ENCODE measurements around the gene DAP.
A peak's percentile ranks its signal among the peaks of the same experiment; 100 is the strongest.

DAP gene

GRCh38 chr5:10688651-10689171 lies 72.3 kb downstream of the DAP start:
- DNase-seq, result peak; percentile 29

GRCh38 chr5:10686890-10687289 lies 74.1 kb downstream of the DAP start:
- DNase-seq, result no peak

DNA sequence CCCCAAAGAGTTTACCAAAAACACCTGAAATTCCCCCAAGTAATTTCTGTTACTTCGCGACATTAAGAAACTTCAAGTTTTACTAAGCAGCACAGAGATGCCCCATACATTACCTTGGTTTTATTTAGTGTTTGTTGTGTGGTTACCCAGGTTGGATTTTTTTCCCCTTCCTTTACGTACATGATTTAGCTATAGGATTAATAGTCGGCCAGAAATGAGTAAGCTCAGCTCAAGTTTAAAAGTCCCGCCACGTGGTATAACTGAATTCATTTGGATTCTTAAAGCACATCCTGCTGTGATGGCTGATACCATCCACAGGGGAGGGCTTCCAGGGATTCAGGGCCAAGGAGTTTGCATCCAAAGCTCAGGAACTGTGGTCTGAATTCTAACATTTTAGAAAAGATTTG lies 75.9 kb downstream of the DAP start:
- DNase-seq, result no peak

GRCh38 chr5:10684303-10685086 lies 76.5 kb downstream of the DAP start:
- no peak for DNase-seq

- DNase-seq, result no peak
These were observed 78.1 kb downstream of the DAP start for GRCh38 chr5:10682801-10683525.

GRCh38 chr5:10681731-10682679 lies 79.0 kb downstream of the DAP start:
- peak; percentile 22 for DNase-seq

DNA sequence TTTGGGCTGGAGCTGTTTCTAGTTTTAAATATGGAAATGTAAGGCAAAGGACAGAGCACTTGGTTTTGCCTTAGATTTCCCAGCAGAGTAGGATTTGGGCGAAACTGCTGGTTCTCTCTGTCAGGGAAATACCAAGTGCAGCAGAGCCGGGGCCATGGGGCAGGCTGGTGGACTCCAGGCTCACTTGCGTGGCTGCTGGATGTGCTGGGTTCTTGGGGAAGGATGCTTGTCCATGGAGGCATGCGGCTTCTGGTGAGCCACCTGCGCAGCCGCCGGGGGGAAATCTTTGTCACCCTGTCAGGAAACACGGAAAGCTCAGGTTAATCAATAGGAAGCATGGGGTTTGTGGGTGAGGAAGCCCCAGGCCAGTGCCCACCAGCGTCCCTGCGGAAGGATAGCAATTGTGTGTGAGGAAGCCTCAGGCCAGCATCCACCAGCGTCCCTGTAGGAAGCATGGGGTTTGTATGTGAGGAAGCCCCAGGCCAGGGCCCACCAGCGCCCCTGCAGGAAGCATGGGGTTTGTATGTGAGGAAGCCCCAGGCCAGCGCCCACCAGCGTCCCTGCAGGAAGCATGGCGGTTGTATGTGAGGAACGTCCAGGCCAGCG lies 80.1 kb downstream of the DAP start:
- DNase-seq, result peak; percentile 17

DNA sequence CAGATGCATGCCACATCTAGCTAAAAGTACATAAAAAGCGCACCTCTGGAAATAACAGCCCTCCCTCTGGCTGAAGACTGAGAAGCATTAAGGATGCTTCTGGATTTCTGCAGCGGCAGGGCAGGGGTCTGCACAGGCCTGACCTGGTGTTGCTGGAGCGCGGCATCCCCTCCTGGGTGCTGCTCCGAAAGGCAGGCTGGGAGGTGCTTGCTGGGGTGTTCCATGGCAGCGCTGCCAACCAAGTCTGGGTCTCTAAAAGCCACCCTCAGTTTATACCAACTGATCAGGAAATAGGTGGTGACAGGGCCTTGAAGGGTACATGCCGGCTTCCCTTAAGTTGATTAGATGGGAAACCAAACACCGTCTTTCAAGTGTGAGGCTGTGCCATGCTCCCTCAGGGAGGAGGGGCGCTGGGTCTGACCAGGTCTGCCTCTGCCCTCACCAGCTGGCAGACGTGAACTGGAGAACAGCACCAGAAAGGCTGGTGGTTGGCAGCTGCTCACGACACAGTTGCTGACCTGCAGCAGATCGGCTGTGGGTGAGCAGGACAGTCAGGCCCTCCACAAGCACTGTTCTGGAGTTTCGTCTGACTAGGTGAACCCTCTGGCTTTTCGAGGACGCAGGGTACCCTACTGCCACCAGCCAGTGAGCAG lies 81.6 kb downstream of the DAP start:
- peak; percentile 15 for DNase-seq

- DNase-seq, result no peak
These were observed 82.8 kb downstream of the DAP start for GRCh38 chr5:10678244-10678643.

DNA sequence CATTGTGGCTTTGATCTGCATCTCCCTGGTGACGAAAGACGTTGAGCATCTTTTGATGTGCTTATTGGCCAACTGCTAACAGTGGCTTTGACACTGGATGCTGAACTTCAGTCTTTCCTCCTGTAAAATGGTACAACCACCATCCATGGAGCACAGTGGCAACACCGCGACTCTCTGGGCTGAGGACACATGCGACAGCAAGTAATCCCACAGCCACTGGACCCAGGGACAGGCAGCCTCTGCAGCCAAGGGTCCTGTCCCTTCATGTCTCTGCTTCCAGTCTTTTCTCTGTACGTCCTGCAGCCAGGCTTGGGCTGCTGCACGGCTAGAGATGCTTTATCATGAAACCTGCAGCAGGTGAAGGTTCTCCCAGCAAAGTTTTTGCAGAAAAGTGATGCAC lies 83.5 kb downstream of the DAP start:
- DNase-seq, result no peak

- no peak for DNase-seq
These were observed 84.1 kb downstream of the DAP start for GRCh38 chr5:10676946-10677345.

- DNase-seq, result peak; percentile 32
These were observed 84.8 kb downstream of the DAP start for GRCh38 chr5:10676224-10676623.

DNA sequence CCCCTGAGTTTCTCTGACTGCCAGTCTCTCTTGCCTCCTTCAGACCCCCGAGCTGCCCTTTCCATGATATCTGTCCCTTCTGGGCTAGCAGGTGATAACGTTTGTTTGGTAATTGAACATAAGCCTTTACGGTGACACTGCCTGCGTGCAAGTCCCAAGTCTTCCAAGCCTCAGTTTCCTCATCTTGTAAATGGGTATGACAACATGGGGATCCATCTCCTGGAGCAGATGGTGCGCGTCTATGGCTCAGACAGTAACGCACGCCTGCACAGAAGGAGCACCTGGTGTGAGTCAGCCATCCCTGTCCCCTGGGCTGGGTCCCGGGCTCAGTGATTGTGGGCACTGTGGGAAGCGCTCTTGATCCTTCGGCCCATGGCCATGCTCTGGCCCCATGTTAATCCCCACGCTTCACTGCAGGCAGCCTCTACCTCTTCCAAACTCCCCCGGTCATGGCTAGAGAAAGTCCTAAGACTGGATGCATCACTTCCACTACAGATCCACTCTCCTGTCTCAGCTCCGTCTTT lies 85.8 kb downstream of the DAP start:
- peak; percentile 13 for DNase-seq

GRCh38 chr5:10674582-10674981 lies 86.5 kb downstream of the DAP start:
- no peak for DNase-seq

- no peak for DNase-seq
These were observed 86.9 kb downstream of the DAP start for GRCh38 chr5:10674096-10674495.

GRCh38 chr5:10673407-10673806 lies 87.6 kb downstream of the DAP start:
- peak; percentile 19 for DNase-seq

DNA sequence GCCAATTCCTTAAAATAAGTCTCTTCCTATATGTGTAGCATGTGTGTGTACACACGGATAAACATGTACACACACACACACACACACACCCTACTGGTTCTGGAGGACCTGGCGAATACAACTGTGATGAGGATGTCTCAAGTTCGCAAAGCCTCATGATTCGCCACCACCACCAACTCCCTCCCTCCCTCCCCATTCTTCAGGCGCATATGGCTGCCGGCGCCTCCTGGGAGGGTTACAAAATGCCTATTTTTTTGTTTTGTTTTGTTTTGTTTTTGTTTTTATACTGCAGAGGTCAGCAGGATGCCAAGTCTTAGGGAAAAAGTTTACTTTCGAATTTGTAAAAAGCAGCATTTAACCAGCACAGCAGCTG lies 88.0 kb downstream of the DAP start:
- peak; percentile 12 for DNase-seq

DNA sequence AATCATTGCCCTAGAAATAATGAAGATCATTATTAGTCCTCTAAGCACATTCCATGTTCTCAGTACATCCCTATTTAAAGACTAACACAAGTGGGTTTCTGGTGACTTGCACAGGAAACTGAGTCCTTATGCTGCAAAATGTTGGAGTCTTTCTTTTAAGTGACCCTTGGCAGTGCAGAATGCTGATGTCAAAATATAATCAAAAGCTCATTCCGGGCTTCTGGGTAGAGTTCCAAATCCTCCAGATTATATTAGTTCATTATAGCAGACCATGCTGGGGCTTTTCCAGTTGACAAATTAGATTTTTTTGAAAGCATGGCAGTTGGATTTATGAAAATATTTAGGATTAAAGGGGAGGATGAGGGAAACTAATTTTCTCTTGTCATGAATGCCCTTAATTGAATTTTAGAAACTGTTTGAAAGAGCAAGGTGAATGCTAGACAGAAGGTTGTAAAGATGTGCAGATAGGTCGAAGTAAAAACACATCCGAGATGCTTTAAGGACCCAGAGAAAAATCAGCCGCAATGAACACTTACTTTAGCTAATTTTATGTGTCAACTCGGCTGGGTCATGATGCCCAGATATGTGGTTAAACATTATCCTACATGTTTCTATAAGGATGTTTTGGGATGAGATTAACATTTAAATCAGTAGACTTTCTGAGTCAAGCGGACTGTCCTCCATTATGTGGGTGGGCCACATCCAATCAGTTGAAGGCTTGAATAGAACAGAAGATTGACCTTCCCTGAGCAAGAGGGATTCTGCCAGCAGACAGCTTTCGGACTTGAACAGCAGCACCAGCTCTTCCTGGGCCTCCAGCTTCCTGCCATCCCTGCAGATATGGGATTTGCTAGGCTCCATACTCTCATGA lies 88.7 kb downstream of the DAP start:
- no peak for DNase-seq

- DNase-seq, result no peak
These were observed 89.7 kb downstream of the DAP start for GRCh38 chr5:10671041-10672008.

DNA sequence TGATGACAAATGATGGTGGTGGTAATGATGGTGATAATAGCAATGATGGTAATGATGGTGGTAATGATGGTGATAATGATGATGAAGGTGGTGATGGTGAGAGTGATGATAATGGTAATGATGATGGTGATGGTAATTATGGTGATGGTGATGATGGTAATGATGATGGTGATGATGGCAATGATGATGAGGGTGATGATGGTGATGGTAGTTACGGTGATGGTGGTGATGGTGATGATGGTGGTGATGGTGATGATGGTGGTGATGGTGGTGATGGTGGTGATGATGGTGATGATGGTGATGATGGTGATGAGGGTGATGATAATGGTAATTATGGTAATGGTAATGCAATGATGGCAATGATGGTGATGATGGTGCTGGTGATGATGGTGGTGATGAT lies 91.1 kb downstream of the DAP start:
- no peak for DNase-seq

Data from left hindlimb (tissue), 1 donor.